H1 (cell line): ENCODE data around the gene GPC6. TPM values are rescaled to one million over a fixed set of nuclear protein-coding genes. Genes with fewer than 3 reads are reported as not detected.

Source experiments
- CTCF ChIA-PET: fragments of 300-600 bp; sonication (Branson Sonifier 250); formaldehyde crosslinking; loops from one replicate; lab custom pipeline; 2021; ENCODE audit not compliant: partially characterized antibody; lab: Charles Lee
- POLR2A ChIA-PET: fragments of 300-600 bp; sonication (Branson Sonifier 250); formaldehyde crosslinking; loops from one replicate; lab custom pipeline; 2021; ENCODE audit warnings: inconsistent platforms; ENCODE audit not compliant: partially characterized antibody; lab: Charles Lee
- DNase-seq, 2 experiments: peaks; one replicate each; pipeline versions ENCODE4 v3.0.0 to v3.0.0-alpha.2; 2010 to 2022; ENCODE audit warnings: low spot score in 2 of 2, low read depth in 1 of 2, mixed read lengths in 1 of 2
- FAIRE-seq: peaks from 2 replicates; lab custom pipeline; 2011; peaks lifted over from hg19 to GRCh38; lab: Jason Lieb, UNC
- H2AFZ ChIP-seq: 2 replicates; pipeline ENCODE4 v1.8.1; 2012; ENCODE audit warnings: low read length, inconsistent platforms
- H2AK5ac ChIP-seq: 2 replicates; pipeline ENCODE4 v1.6.1; 2013; ENCODE audit warnings: low read depth, low read length
- H2BK120ac ChIP-seq: replicated peaks from 2 replicates; pipeline ENCODE3; 2013; ENCODE audit warnings: low read depth, low read length, inconsistent platforms
- H2BK12ac ChIP-seq: 2 replicates; pipeline ENCODE4 v1.6.1; 2013; ENCODE audit warnings: low read depth, low read length
- H2BK15ac ChIP-seq: 2 replicates; pipeline ENCODE4 v1.6.1; 2013; ENCODE audit warnings: low read length
- H2BK20ac ChIP-seq: 2 replicates; pipeline ENCODE4 v1.6.1; 2013; ENCODE audit warnings: low read length
- H2BK5ac ChIP-seq: 2 replicates; pipeline ENCODE4 v1.6.1; 2013; ENCODE audit warnings: low read depth, low read length
- H3K14ac ChIP-seq: 2 replicates; pipeline ENCODE4 v1.6.1; 2013; ENCODE audit warnings: inconsistent platforms; ENCODE audit not compliant: insufficient read length
- H3K18ac ChIP-seq: 2 replicates; pipeline ENCODE4 v1.6.1; 2013; ENCODE audit warnings: low read length; ENCODE audit errors: extremely low read depth
- H3K23ac ChIP-seq: 2 replicates; pipeline ENCODE4 v1.6.1; 2013; ENCODE audit warnings: inconsistent platforms; ENCODE audit not compliant: insufficient read length
- H3K23me2 ChIP-seq: 2 replicates; pipeline ENCODE4 v1.6.1; 2013; ENCODE audit warnings: low read depth, low read length
- H3K27ac ChIP-seq: 2 replicates; pipeline ENCODE4 v1.6.1; 2011; ENCODE audit warnings: low read depth, low read length, inconsistent platforms
- H3K27me3 ChIP-seq, 4 experiments: replicated peaks in 1 of 4; 1 replicate in 1 of 4; 2 replicates in 3 of 4; pipeline versions ENCODE4 v1.6.1 to v1.8.1; 2011 to 2013; ENCODE audit warnings: low read length in 3 of 4, mild to moderate bottlenecking in 3 of 4, inconsistent platforms in 2 of 4, mixed read lengths in 2 of 4, moderate library complexity in 1 of 4; ENCODE audit not compliant: control insufficient read depth in 3 of 4, insufficient read depth in 3 of 4; ENCODE audit errors: extremely low read depth in 1 of 4
- H3K36me3 ChIP-seq, 4 experiments: 2 replicates each; pipeline versions ENCODE4 v1.6.1 to v1.8.1; 2011 to 2013; ENCODE audit warnings: mild to moderate bottlenecking in 4 of 4, low read length in 3 of 4, moderate library complexity in 2 of 4, control low read depth in 1 of 4, inconsistent platforms in 1 of 4; ENCODE audit not compliant: insufficient read depth in 4 of 4, control insufficient read depth in 2 of 4
- H3K4ac ChIP-seq: replicated peaks from 2 replicates; pipeline ENCODE3; 2013; ENCODE audit warnings: low read length, low read depth, mixed read lengths, inconsistent platforms; ENCODE audit not compliant: insufficient read length
- H3K4me1 ChIP-seq, 4 experiments: replicated peaks in 1 of 4; 1 replicate in 1 of 4; 2 replicates in 3 of 4; pipeline versions ENCODE4 v1.6.1 to v1.8.1; 2011 to 2013; ENCODE audit warnings: low read length in 3 of 4, inconsistent platforms in 2 of 4, mixed read lengths in 1 of 4; ENCODE audit not compliant: insufficient read depth in 4 of 4, control insufficient read depth in 3 of 4
- H3K4me2 ChIP-seq, 2 experiments: 2 replicates each; pipeline versions ENCODE4 v1.6.1 to v1.8.1; 2011 to 2013; ENCODE audit warnings: low read depth in 2 of 2, low read length in 2 of 2, control low read depth in 1 of 2, inconsistent platforms in 1 of 2, mild to moderate bottlenecking in 1 of 2; ENCODE audit not compliant: insufficient read depth in 1 of 2
- H3K4me3 ChIP-seq, 4 experiments: fragments of 200-600, 300-600 bp in 1 of 4; sonication (generic), shearing (Covaris generic), sonication (Bioruptor Twin) in 1 of 4; 2 replicates each; pipeline versions ENCODE4 v1.5.1 to v1.8.1; 2011 to 2016; ENCODE audit warnings: low read length in 4 of 4, low read depth in 3 of 4, control low read depth in 2 of 4, inconsistent platforms in 2 of 4, mild to moderate bottlenecking in 2 of 4, mixed read lengths in 1 of 4, moderate library complexity in 1 of 4; ENCODE audit not compliant: insufficient read depth in 2 of 4; ENCODE audit errors: extremely low read depth in 1 of 4
- H3K56ac ChIP-seq: replicated peaks from 2 replicates; pipeline ENCODE3; 2013; ENCODE audit warnings: low read depth, mild to moderate bottlenecking, mixed read lengths, low read length, inconsistent platforms; ENCODE audit not compliant: insufficient read length
- H3K79me1 ChIP-seq: 2 replicates; pipeline ENCODE4 v1.6.1; 2013; ENCODE audit warnings: low read depth, low read length, control low read depth
- H3K79me2 ChIP-seq, 2 experiments: 2 replicates each; pipeline versions ENCODE4 v1.6.1 to v1.8.1; 2012 to 2013; ENCODE audit warnings: low read length in 2 of 2, mild to moderate bottlenecking in 2 of 2, inconsistent platforms in 1 of 2; ENCODE audit not compliant: insufficient read depth in 2 of 2, control insufficient read depth in 1 of 2
- H3K9ac ChIP-seq, 4 experiments: replicated peaks in 1 of 4; 1 replicate in 1 of 4; 2 replicates in 3 of 4; pipeline versions ENCODE4 v1.6.1 to v1.8.1; 2011 to 2013; ENCODE audit warnings: low read depth in 3 of 4, low read length in 3 of 4, control low read depth in 2 of 4, mild to moderate bottlenecking in 2 of 4, moderate library complexity in 2 of 4, inconsistent platforms in 1 of 4; ENCODE audit errors: extremely low read depth in 1 of 4
- H3K9me3 ChIP-seq, 2 experiments: 2 replicates each; pipeline versions ENCODE4 v1.6.1 to v1.8.1; 2012 to 2013; ENCODE audit warnings: mild to moderate bottlenecking in 2 of 2, moderate library complexity in 2 of 2, control low read depth in 1 of 2, inconsistent platforms in 1 of 2, low read depth in 1 of 2, low read length in 1 of 2, mixed read lengths in 1 of 2; ENCODE audit not compliant: insufficient read depth in 2 of 2
- H4K20me1 ChIP-seq, 2 experiments: replicated peaks in 1 of 2; 2 replicates each; pipeline versions ENCODE3 to v1.8.1; 2011 to 2013; ENCODE audit warnings: inconsistent platforms in 2 of 2, low read length in 2 of 2, mild to moderate bottlenecking in 1 of 2; ENCODE audit not compliant: insufficient read depth in 2 of 2, control insufficient read depth in 1 of 2
- H4K5ac ChIP-seq: 2 replicates; pipeline ENCODE4 v1.6.1; 2013; ENCODE audit warnings: low read length, low read depth, mixed read lengths, inconsistent platforms; ENCODE audit not compliant: insufficient read length
- H4K8ac ChIP-seq: 2 replicates; pipeline ENCODE4 v1.8.0; 2013; ENCODE audit warnings: mild to moderate bottlenecking, moderate library complexity, low read length, inconsistent platforms; ENCODE audit not compliant: insufficient read depth; ENCODE audit errors: extremely low read depth
- H4K91ac ChIP-seq: replicated peaks from 2 replicates; pipeline ENCODE3; 2013; ENCODE audit warnings: low read length, mixed read lengths, inconsistent platforms; ENCODE audit not compliant: insufficient read length
- BRCA1 ChIP-seq: IDR thresholded peaks from 2 replicates; pipeline ENCODE4 v1.6.1; 2012; ENCODE audit warnings: low read depth, low read length, improper control_type of control experiment
- CBX8 ChIP-seq: fragments of 300-800, 300-1000 bp; sonication (generic); IDR thresholded peaks from 2 replicates; pipeline ENCODE4 v1.7.1; 2016; ENCODE audit warnings: low read depth, low read length, borderline replicate concordance
- GABPA ChIP-seq: IDR thresholded peaks from 2 replicates; pipeline ENCODE4 v1.6.1; 2011; ENCODE audit warnings: mild to moderate bottlenecking, low read length, moderate library complexity, borderline replicate concordance; ENCODE audit not compliant: insufficient read depth
- POU5F1 ChIP-seq: IDR thresholded peaks from 2 replicates; pipeline ENCODE4 v1.6.1; 2011; ENCODE audit warnings: low read depth, mild to moderate bottlenecking, low read length, moderate library complexity
- RNF2 ChIP-seq: fragments of 200-900, 300-1000 bp; sonication (generic); IDR thresholded peaks from 2 replicates; pipeline ENCODE4 v1.7.1; 2016; ENCODE audit warnings: borderline replicate concordance, low read depth, mild to moderate bottlenecking, antibody characterized with exemption, low read length; ENCODE audit not compliant: poor library complexity, severe bottlenecking; ENCODE audit errors: missing control alignments
- YY1 ChIP-seq: IDR thresholded peaks from 2 replicates; pipeline ENCODE4 v1.6.1; 2011; ENCODE audit warnings: low read depth, mild to moderate bottlenecking, low read length
- WGBS, 2 experiments: shearing (Covaris generic) in 1 of 2; methylation state at CpG; one replicate each; pipeline versions ENCODE4 v1.1.6 to v1.1.7; 2013 to 2015; ENCODE audit warnings: low lambda C conversion rate in 2 of 2, mixed read lengths in 2 of 2, inconsistent platforms in 1 of 2, low coverage in 1 of 2, missing lambda C conversion rate in 1 of 2; ENCODE audit not compliant: insufficient replicate concordance in 2 of 2, insufficient coverage in 1 of 2, insufficient read length in 1 of 2; ENCODE audit errors: extremely low coverage in 1 of 2, missing lambda C conversion rate in 1 of 2; 5-methylcytosine and 5-hydroxymethylcytosine counted together
- polyA plus RNA-seq, 7 experiments: library from polyadenylated mRNA; depleted of rRNA in 3 of 7; stranded (reverse) in 5 of 7; unstranded in 2 of 7; fragments of >200 nt in 5 of 7; fragments of 200-250 nt in 2 of 7; gene quantifications; 1 replicate in 5 of 7; 2 replicates in 1 of 7; 4 replicates in 1 of 7; pipeline versions ENCODE4 v1.2.1 to v1.2.3, GENCODE V29; 2011 to 2013; ENCODE audit warnings: missing spikeins in 2 of 7, mixed read lengths in 2 of 7
- total RNA-seq: library from RNA; stranded (reverse); fragmentation: NEBNext Ultra II Directional; extraction: Animal tissue kit (Norgen Biotek cat#: 25700); gene quantifications from 2 replicates; pipeline ENCODE4 v1.2.1, GENCODE V29; 2021
- TF ChIP-seq, protein P1 (sequence below): IDR thresholded peaks from 2 replicates; pipeline ENCODE4 v1.6.1; 2012; ENCODE audit warnings: inconsistent platforms
- TF ChIP-seq, protein P2 (sequence below): IDR thresholded peaks from 2 replicates; pipeline ENCODE4 v1.6.1; 2012; ENCODE audit warnings: low read length, inconsistent platforms

Gene GPC6
- total and polyA plus RNA-seq, 2 of the 8 experiments (the other 6 are each of a cell fraction or from before 2014, with no cell fraction given) = 5.4 to 12.0 TPM

DNA sequence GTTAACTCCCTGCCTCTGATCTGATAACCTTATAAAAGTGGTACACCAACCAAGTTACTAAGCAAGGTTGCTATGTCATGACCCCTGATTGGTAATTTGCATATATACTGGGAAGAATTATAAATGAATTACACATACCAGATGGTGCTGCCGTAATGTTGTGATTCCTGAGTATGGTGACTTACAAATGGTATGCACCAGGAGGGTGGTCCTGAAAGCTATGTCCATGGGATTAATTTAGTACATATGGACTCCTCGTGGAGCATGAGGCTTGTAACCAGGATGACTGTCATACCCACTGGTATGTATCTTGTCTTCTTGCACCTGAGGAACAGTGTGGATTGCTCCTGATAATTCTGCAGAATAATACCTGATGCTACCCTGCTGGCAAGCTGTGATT, 240.6 kb downstream of the GPC6 start:
- Histone ChIP-seq H2AK5ac (no peak overlapping the region), H3K79me2 (no peaks in the 10 kb centered on the region), H3K56ac (no peak overlapping the region), H2BK5ac (no peak overlapping the region), H3K9ac (no peak overlapping the region), H3K18ac (no peak overlapping the region), H3K4me2 (no peak overlapping the region), H3K27me3 (no peaks in the 10 kb centered on the region), H3K23me2 (no peaks in the 10 kb centered on the region), H3K4ac (no peak overlapping the region), H4K5ac (no peak overlapping the region), H4K20me1 (no peaks in the 10 kb centered on the region), H2BK12ac (no peak overlapping the region), H3K4me3 (no peak overlapping the region), H3K4me1 (no peaks in the 10 kb centered on the region), H3K23ac (no peak overlapping the region), H2AFZ (no peak overlapping the region), H3K36me3 (peaks cover 0 to 2% (median 0%) of the 10 kb centered on the region in 4 experiments; a peak in 2 of 8 replicates), H3K14ac (no peak overlapping the region), H3K79me1 (no peaks in the 10 kb centered on the region; the same call in 1 of the 2 replicates), H3K27ac (no peak overlapping the region), H4K91ac (no peak overlapping the region), H4K8ac (no peak overlapping the region), H2BK15ac (no peak overlapping the region), H3K9me3 (peaks cover 0 to under 1% of the 10 kb centered on the region in 2 experiments; a peak in 1 of 4 replicates), H2BK20ac (no peak overlapping the region), H2BK120ac (no peak overlapping the region)
- ChIA-PET POLR2A (no interaction called here), CTCF (no interaction called here)
- FAIRE-seq (no peak), DNase-seq (no peak)
- 46% methylated on average over 2 of the region's 2 CpGs; no CpG with 5 or more reads in 1 of the 2 experiments for WGBS, 2 experiments
- TF ChIP-seq, protein P1, sequence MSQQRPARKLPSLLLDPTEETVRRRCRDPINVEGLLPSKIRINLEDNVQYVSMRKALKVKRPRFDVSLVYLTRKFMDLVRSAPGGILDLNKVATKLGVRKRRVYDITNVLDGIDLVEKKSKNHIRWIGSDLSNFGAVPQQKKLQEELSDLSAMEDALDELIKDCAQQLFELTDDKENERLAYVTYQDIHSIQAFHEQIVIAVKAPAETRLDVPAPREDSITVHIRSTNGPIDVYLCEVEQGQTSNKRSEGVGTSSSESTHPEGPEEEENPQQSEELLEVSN = no peak
- no peak for TF ChIP-seq YY1
- no peak for TF ChIP-seq CBX8
- no peak for TF ChIP-seq RNF2
- no peak for TF ChIP-seq POU5F1
- TF ChIP-seq GABPA = no peak
- no peak for TF ChIP-seq BRCA1
- TF ChIP-seq, protein P2, sequence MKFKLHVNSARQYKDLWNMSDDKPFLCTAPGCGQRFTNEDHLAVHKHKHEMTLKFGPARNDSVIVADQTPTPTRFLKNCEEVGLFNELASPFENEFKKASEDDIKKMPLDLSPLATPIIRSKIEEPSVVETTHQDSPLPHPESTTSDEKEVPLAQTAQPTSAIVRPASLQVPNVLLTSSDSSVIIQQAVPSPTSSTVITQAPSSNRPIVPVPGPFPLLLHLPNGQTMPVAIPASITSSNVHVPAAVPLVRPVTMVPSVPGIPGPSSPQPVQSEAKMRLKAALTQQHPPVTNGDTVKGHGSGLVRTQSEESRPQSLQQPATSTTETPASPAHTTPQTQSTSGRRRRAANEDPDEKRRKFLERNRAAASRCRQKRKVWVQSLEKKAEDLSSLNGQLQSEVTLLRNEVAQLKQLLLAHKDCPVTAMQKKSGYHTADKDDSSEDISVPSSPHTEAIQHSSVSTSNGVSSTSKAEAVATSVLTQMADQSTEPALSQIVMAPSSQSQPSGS = no peak
